IMR-90 (cell line): ENCODE measurements around the gene PHACTR3. TPM values are rescaled to one million over a fixed set of nuclear protein-coding genes. Genes with fewer than 3 reads are reported as not detected.

ENCODE experiments used
- ATAC-seq: fragments of 200-7000 bp; cut with Tn5 transposase; 2 replicates; pipeline ENCODE4 v1.9.1; 2020; ENCODE audit warnings: low read depth, mild to moderate bottlenecking, moderate library complexity
- BruUV-seq: library from RNA; stranded (reverse); fragments of 400-500 nt; replicated peaks from 2 replicates; lab custom pipeline; 2021; lab: Mats Ljungman, UMichigan
- CTCF ChIA-PET: fragments of 300-600 bp; formaldehyde crosslinking; extraction: SDS; loops from one replicate; lab custom pipeline; 2021; ENCODE audit warnings: antibody characterized with exemption; lab: Yijun Ruan, JAX
- POLR2A ChIA-PET: fragments of 300-600 bp; sonication (Branson Sonifier 250); formaldehyde crosslinking; loops from one replicate; lab custom pipeline; 2022; ENCODE audit warnings: antibody characterized with exemption; ENCODE audit not compliant: unreplicated experiment; lab: Charles Lee
- DNase-seq: peaks from one replicate; pipeline ENCODE4 v3.0.0; 2013
- H2AFZ ChIP-seq: replicated peaks from 2 replicates; pipeline ENCODE3; 2013; ENCODE audit warnings: low read length, mild to moderate bottlenecking; ENCODE audit not compliant: poor library complexity
- H2AK5ac ChIP-seq: 2 replicates; pipeline ENCODE4 v1.6.1; 2013; ENCODE audit warnings: low read depth, low read length, inconsistent platforms
- H2AK9ac ChIP-seq: replicated peaks from 2 replicates; pipeline ENCODE3; 2013; ENCODE audit warnings: mild to moderate bottlenecking, low read depth, low read length, moderate library complexity; ENCODE audit not compliant: poor library complexity
- H2BK120ac ChIP-seq: 2 replicates; pipeline ENCODE4 v1.6.1; 2013; ENCODE audit warnings: low read depth, low read length, inconsistent platforms
- H2BK15ac ChIP-seq: 3 replicates; pipeline ENCODE4 v1.6.1; 2013; ENCODE audit warnings: low read depth, low read length, inconsistent platforms
- H2BK20ac ChIP-seq: 2 replicates; pipeline ENCODE4 v1.6.1; 2013; ENCODE audit warnings: low read depth, mild to moderate bottlenecking, inconsistent platforms, low read length, moderate library complexity
- H2BK5ac ChIP-seq: 2 replicates; pipeline ENCODE4 v1.6.1; 2013; ENCODE audit warnings: mild to moderate bottlenecking, low read depth, low read length, inconsistent platforms; ENCODE audit not compliant: poor library complexity, severe bottlenecking
- H3K14ac ChIP-seq: replicated peaks from 2 replicates; pipeline ENCODE4 v1.6.1; 2013; ENCODE audit warnings: low read depth, low read length, inconsistent platforms
- H3K18ac ChIP-seq: 2 replicates; pipeline ENCODE4 v1.6.1; 2013; ENCODE audit warnings: low read depth, low read length, control low read depth
- H3K23ac ChIP-seq: 2 replicates; pipeline ENCODE4 v1.6.1; 2013; ENCODE audit warnings: low read depth, low read length, inconsistent platforms
- H3K27ac ChIP-seq: 2 replicates; pipeline ENCODE4 v1.5.1; 2013; ENCODE audit warnings: mild to moderate bottlenecking, control low read depth, low read length; ENCODE audit not compliant: insufficient read depth
- H3K27me3 ChIP-seq: 2 replicates; pipeline ENCODE4 v1.6.1; 2013; ENCODE audit warnings: low read length; ENCODE audit not compliant: control insufficient read depth, insufficient read depth
- H3K36me3 ChIP-seq: 2 replicates; pipeline ENCODE4 v1.6.1; 2013; ENCODE audit warnings: low read length, mixed read lengths; ENCODE audit not compliant: control insufficient read depth, insufficient read depth
- H3K4ac ChIP-seq: 2 replicates; pipeline ENCODE4 v1.6.1; 2013; ENCODE audit warnings: low read depth, low read length, inconsistent platforms
- H3K4me1 ChIP-seq: 2 replicates; pipeline ENCODE4 v1.6.1; 2013; ENCODE audit warnings: low read length, mixed read lengths; ENCODE audit not compliant: control insufficient read depth, insufficient read depth
- H3K4me2 ChIP-seq: 2 replicates; pipeline ENCODE4 v1.6.1; 2013; ENCODE audit warnings: low read depth, mild to moderate bottlenecking, control low read depth, low read length, moderate library complexity
- H3K4me3 ChIP-seq: 2 replicates; pipeline ENCODE4 v1.5.1; 2013; ENCODE audit warnings: low read depth, mild to moderate bottlenecking, control low read depth, low read length, moderate library complexity; ENCODE audit not compliant: insufficient read depth
- H3K56ac ChIP-seq: 2 replicates; pipeline ENCODE4 v1.6.1; 2013; ENCODE audit warnings: low read length, inconsistent platforms; ENCODE audit not compliant: insufficient read depth; ENCODE audit errors: extremely low read depth
- H3K79me1 ChIP-seq, 2 experiments: 2 replicates each; pipeline ENCODE4 v1.6.1; 2013; ENCODE audit warnings: low read length in 2 of 2, inconsistent platforms in 1 of 2, low read depth in 1 of 2
- H3K9ac ChIP-seq: 2 replicates; pipeline ENCODE4 v1.6.1; 2013; ENCODE audit warnings: low read depth, low read length, control low read depth
- H3K9me1 ChIP-seq: 2 replicates; pipeline ENCODE4 v1.6.1; 2013; ENCODE audit warnings: low read length, inconsistent platforms; ENCODE audit not compliant: insufficient read depth
- H3K9me3 ChIP-seq: 2 replicates; pipeline ENCODE4 v1.6.1; 2013; ENCODE audit warnings: low read length; ENCODE audit not compliant: control insufficient read depth, insufficient read depth
- H4K20me1 ChIP-seq: 2 replicates; pipeline ENCODE4 v1.6.1; 2013; ENCODE audit warnings: low read length, inconsistent platforms; ENCODE audit not compliant: insufficient read depth
- H4K5ac ChIP-seq: 2 replicates; pipeline ENCODE4 v1.6.1; 2013; ENCODE audit warnings: mild to moderate bottlenecking, low read depth, low read length, control low read depth
- H4K8ac ChIP-seq, 2 experiments: 2 replicates each; pipeline ENCODE4 v1.6.1; 2013; ENCODE audit warnings: low read depth in 2 of 2, low read length in 2 of 2, control low read depth in 1 of 2, inconsistent platforms in 1 of 2
- H4K91ac ChIP-seq: 2 replicates; pipeline ENCODE4 v1.6.1; 2013; ENCODE audit warnings: low read depth, low read length, inconsistent platforms; ENCODE audit not compliant: insufficient read depth
- POLR2A ChIP-seq: IDR thresholded peaks from 2 replicates; pipeline ENCODE4 v1.6.1; 2012; ENCODE audit warnings: mild to moderate bottlenecking, low read depth, low read length
- RAD21 ChIP-seq: IDR thresholded peaks from 2 replicates; pipeline ENCODE4 v1.6.1; 2012; ENCODE audit warnings: low read length, improper control_type of control experiment
- RFX5 ChIP-seq: IDR thresholded peaks from 2 replicates; pipeline ENCODE4 v1.8.0; 2012; ENCODE audit warnings: low read depth, mild to moderate bottlenecking, low read length, moderate library complexity
- WGBS, 2 experiments: methylation state at CpG; one replicate each; pipeline versions ENCODE4 v1.1.5 to v1.1.7; 2013; ENCODE audit warnings: missing lambda C conversion rate in 2 of 2; ENCODE audit not compliant: insufficient read length in 1 of 2; ENCODE audit errors: extremely low coverage in 2 of 2; 5-methylcytosine and 5-hydroxymethylcytosine counted together
- dilution Hi-C: fragments of 300-500 bp; cut with HindIII; formaldehyde crosslinking; loops from one replicate; pipeline ENCODE4 v1.14.3; 2018; ENCODE audit warnings: low sequenced_read_pairs; ENCODE audit not compliant: unreplicated experiment
- in situ Hi-C: fragments of 300-500 bp; cut with MboI; formaldehyde crosslinking; loops from 3 replicates; pipeline ENCODE4 v1.14.3; 2019; ENCODE audit warnings: low sequenced_read_pairs, inconsistent platforms, mixed read lengths
- intact Hi-C: fragments of 100-400 bp; cut with micrococcal nuclease; formaldehyde crosslinking; loops from 2 replicates; pipeline ENCODE4 v1.10.0; 2022
- polyA plus RNA-seq, 3 experiments: library from polyadenylated mRNA; depleted of rRNA; stranded (reverse); fragments of >200 nt; gene quantifications; 2 replicates each; pipeline ENCODE4 v1.2.3, GENCODE V29; 2012; ENCODE audit warnings: low replicate concordance in 1 of 3
- total RNA-seq: library from RNA; depleted of rRNA; stranded (reverse); fragments of >200 nt; gene quantifications from 2 replicates; pipeline ENCODE4 v1.2.3, GENCODE V29; 2012

The PHACTR3 gene
- total and polyA plus RNA-seq, 2 of the 4 experiments (the other 2 are of a cell fraction) = not detected

DNA sequence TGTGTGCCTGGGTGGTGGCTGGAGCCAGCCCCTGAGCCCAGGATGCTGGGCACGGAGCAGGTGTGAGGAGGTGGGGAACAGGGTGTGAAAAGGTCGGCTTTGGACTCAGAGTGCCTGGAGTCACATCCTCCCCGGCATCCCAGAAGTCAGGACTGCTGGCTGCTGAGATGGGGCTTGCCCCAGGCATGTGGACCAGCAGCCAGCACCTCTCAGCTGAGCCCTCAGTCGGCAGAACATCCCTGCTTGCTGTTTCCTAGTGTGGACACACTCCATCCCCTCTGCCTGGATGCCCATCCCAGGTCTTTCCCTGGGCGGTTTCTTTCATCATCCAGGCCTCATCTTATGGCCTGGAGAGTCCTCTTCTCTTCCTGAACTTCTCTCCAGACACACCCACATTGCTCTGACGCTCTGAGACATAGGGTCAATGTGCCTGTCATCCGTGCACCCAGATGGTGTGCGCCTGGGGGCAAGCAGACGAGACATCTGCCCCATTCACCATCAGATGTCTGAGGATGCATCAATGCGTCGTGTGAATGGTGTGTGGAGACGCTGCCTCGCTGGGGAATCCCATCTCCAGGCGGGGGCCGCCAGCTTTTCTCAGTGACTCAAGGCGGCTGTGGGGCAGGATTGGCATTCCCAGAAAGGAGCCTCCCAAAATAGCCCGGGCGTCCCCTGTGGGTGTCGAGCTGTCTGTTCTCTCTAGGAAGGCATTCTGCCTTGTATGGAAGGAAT, 224.9 kb downstream of the PHACTR3 start (continued):
- TF ChIP-seq POLR2A = no peak

DNA sequence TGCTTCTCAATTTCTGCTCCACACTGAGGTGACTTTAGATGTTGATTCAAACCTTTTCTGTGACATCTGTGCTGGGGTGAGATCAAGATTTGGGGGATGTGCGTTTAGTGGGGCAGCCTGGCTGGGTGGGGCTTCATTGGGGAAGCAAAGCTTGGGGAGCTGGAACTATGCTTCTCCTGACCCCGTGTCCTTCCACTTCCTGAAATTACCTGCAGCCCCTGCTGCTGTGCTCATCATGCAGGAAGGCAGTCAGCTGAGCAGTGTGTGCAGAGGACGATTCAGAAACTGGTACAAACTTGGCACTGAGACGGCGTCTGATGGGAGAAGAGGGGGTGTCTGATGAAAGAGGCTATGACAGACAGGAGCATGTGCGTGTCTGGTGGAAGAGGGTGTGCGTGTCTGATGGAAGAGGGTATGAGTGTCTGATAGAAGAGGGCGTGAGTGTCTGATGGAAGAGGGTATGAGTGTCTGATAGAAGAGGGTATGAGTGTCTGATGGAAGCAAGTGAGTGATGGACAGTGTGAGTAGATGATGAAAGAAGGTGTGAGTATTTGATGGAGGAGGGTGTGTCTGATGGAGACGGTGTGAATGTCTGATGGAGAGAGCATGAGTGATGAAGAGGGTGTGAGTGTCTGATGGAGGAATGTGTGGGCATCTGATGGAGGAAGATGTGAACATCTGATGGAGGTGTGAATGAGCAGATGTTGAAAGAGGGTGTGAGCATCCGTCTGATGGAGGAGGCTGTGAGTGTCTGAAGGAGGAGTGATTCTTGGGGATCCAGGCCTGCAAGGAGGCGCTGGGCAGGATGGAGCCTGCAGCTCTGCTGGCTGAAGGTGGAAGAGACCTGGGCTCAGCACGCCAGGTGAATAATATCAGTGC, 225.7 kb downstream of the PHACTR3 start:
- TF ChIP-seq RFX5 = no peak
- no peak for TF ChIP-seq RAD21
- Histone ChIP-seq H3K4me3 (no peak overlapping the region), H2BK5ac (no peak overlapping the region), H3K23ac (no peak overlapping the region), H3K9me1 (no peaks in the 10 kb centered on the region), H4K8ac (no peak overlapping the region), H3K4ac (no peak overlapping the region), H4K20me1 (no peaks in the 10 kb centered on the region), H2BK120ac (no peak overlapping the region), H3K14ac (no peak overlapping the region), H3K4me2 (no peak overlapping the region), H4K5ac (no peak overlapping the region), H2AK5ac (no peak overlapping the region), H2BK20ac (no peak overlapping the region), H3K79me1 (no peaks in the 10 kb centered on the region), H4K91ac (no peak overlapping the region), H3K36me3 (no peaks in the 10 kb centered on the region), H3K18ac (no peak overlapping the region), H2BK15ac (no peak overlapping the region), H3K27me3 (no peaks in the 10 kb centered on the region; the same call in 1 of the 2 replicates), H2AK9ac (no peak overlapping the region), H3K4me1 (no peaks in the 10 kb centered on the region), H3K27ac (no peak overlapping the region), H3K9me3 (peaks cover 3% of the 10 kb centered on the region; the same call in 1 of the 2 replicates), H3K56ac (no peak overlapping the region), H3K9ac (no peak overlapping the region), H2AFZ (no peak overlapping the region)
- no TSS peak for BruUV-seq
- in situ Hi-C loops (no loop called here), intact Hi-C loops (no loop called here), dilution Hi-C loops (no loop called here)
- ChIA-PET CTCF (interaction anchor here (1.1 kb wide), 1 partner anchor 20 kb away, joined by 3 read pairs; no protein-coding TSS in a partner anchor), POLR2A (no interaction called here)
- WGBS, 2 experiments = 58% methylated on average over 8 of the region's 12 CpGs; no CpG with 5 or more reads in 1 of the 2 experiments
- ATAC-seq = no peak
- DNase-seq = no peak
